CD4-positive, alpha-beta T cell treated with Interleukin-4 for 1 hour (primary cell): Measurements from ENCODE around the gene PARPBP.
"Not testable (repeated sequence)": the region's sequence is repeated elsewhere in the genome, so short reads cannot be mapped to it uniquely, and the experiment has no call there.

Experiments
- DNase-seq, 2 donors: peaks; one replicate each; pipeline ENCODE4 v3.0.0-alpha.2; 2020 to 2022

Gene PARPBP, protein sequence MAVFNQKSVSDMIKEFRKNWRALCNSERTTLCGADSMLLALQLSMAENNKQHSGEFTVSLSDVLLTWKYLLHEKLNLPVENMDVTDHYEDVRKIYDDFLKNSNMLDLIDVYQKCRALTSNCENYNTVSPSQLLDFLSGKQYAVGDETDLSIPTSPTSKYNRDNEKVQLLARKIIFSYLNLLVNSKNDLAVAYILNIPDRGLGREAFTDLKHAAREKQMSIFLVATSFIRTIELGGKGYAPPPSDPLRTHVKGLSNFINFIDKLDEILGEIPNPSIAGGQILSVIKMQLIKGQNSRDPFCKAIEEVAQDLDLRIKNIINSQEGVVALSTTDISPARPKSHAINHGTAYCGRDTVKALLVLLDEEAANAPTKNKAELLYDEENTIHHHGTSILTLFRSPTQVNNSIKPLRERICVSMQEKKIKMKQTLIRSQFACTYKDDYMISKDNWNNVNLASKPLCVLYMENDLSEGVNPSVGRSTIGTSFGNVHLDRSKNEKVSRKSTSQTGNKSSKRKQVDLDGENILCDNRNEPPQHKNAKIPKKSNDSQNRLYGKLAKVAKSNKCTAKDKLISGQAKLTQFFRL

DNA sequence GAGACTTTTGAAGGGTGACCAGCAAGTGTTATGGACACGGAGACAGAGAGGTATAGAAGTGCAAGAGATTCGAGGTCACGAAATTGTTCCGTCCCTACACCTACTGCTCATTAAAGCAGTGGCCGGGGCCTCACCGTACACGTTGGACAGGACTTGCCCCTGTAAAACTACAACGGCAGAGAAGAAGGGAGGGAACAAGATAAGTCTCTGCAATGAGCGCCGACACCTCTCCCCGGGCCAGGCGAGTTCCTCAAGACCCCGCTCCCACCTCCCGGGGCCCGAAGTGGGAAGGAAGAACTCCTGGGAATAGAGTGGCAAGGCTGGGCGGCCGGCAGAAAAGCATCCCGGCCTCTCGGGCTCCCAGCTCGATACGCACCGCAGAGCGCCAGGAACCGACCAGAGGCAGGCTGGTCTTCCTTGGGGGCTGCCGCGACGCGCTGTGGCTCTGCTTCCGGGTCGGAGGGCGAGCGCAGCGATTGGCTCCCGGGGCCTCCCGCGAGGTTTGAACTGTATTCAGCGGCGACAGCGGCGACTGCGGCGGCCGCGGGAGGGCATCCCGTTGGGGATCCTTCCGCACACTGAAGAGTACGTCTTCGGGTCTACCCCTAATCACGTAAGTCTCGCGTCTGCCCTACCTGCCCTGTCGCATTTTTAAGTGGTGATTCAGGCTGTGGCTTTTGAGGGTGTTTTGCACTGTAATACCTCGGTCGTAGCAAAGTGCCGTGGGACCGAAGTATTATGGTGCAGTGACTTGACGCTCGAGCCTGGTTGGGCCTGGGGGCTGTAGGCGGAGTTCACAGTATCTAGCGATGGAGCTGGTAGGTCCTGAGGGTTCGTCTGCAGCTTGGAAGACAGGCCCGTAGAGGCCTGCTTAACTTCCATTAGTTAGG lies at the start of gene PARPBP, which contains the start of gene NUP37:
PARPBP (plus strand) TSS at position 510 of the 890 bp plus-strand sequence. CDS start 3,706 bp downstream, outside the sequence.
NUP37 (minus strand) TSS at position 441 of the 890 bp plus-strand sequence. CDS start 1,596 bp downstream, outside the sequence.
- DNase-seq = peak; percentile 91 to 92

DNA sequence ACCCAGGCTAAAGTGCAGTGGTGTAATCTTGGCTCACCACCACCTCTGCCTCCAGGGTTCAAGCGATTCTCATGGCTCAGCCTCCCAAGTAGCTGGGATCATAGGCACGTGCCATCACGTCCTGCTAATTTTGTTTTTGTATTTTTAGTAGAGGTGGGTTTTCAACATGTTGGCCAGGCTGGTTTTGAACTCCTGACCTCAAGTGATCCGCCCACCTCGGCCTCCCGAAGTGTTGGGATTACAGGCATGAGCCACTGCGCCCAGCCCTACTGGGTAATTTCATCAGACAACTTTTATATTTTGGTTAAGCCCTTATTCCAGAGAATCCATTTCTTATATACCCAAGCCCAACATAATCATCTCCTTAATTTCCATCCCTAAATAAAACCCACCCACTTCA lies 47.9 kb upstream of the PARPBP start:
- not testable (repeated sequence) for DNase-seq

DNA sequence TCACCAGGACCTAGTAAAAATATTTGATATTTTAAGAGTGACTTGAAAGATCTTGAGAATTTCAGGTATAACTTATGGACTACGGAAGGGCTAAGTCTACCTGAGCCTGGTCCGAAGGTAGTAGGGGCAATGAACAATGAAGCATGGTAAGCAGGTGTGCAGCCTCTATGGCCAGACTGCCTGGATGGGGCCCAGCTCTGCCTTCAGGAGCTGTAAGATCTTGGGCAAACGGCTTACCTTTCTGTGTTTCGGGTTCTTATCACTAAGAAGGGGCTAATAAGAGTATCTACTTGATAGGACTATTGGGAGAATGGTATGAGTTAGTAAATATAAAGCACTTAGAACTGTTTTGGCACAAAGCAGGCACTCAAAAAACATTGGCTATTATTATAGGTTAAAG lies 39.1 kb upstream of the PARPBP start:
- DNase-seq = no peak

DNA sequence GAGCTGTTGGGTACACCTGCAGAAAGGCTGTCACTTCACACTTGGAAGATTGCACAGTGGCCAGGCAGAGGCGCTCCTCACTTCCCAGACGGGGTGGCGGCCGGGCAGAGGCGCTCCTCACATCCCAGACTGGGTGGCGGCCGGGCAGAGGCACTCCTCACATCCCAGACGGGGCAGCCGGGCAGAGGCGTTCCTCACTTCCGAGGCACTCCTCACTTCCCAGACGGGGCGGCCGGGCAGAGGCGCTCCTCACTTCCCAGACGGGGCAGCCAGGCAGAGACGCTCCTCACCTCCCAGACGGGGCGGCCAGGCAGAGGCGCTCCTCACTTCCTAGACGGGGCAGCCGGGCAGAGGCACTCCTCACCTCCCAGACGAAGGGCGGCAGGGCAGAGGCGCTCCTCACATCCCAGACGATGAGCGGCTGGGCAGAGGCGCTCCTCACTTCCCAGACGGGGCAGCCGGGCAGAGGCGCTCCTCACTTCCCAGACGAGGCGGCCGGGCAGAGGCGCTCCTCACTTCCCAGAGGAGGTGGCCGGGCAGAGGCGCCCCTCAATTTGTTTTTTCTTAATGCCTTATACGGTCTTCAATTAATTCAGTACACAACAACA lies 30.7 kb upstream of the PARPBP start:
- not testable (repeated sequence) for DNase-seq

DNA sequence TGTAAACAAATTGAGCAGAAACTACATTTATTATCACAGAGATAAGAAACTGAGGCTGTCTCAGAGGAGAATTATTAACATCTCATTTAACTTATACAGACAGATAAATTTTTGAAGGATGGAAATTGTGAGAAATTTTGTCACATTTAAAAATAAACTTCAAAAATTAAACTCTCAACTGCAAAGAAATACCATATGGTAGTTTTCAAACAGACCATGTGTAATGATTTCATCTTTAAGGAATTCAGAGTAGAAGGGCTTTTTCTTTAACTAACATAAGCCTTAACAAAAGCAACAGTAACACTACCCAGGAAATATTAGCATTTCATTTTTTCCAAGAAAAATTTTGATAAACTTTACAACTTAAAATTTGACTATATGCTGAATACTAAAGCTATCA lies 26.7 kb upstream of the PARPBP start:
- no peak for DNase-seq

DNA sequence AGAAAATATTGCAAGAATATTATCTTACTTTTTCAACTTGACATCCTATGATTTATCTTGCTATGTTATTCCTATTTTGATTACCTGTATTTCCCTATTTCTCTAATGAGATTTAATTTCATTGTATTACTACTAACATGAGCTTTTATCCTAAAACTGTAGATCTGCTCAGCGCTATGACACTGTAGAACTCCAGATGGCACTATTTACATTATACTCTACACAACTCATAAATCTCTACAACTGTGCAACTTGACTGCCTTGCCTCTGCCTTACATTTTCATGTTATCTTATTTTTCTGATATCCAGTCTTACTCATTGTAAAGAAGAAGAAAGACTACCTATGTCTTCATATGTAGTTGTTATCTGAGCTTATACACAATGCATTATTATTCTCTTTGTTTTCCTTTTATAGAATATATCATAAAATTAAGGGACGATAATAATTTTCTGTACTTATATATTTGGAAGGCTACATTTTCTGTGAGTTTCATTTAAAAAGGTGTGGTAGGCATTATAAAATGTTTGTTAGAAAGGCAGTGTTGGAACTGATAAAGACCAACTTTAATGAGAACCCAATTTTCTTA lies 24.2 kb upstream of the PARPBP start:
- peak in 1 of 2 donors; percentile 12 for DNase-seq

DNA sequence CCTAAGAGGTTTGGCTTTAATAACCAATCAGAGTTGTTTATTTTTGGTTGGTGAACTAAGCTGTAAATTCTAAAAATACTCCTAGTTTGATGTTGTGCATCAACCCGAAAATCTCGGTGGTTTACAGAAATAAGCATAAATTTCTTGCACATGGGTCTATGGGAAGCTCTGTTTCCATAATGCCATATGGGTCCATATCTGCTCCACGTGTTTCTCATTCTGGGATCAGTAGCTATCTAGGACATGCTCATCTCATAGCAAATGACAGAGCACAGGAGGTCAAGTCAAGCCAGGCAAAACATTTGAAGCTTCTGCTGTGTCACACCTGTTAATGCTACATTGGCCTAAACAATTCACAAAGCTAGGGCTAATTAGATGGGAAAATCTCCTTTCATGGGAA lies 23.1 kb upstream of the PARPBP start:
- DNase-seq = no peak

DNA sequence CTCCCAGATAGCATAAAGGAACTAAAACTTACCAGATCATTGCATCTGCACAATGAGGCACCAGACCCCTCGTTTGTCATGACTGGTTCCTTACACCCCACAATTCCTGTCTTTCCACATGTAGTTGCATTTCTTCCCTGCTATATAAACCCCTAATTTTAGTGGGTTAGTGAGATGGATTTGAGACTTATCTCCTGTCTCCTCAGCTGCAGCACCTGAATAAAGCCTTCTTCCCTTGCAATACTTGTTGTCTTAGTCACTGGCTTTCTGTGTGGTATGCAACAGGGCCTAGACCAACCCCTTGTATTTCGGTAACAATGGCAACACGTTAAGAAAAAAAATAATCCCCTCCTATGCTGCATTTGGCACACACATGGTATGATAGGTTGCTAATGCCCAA lies 13.1 kb upstream of the PARPBP start:
- DNase-seq = no peak

DNA sequence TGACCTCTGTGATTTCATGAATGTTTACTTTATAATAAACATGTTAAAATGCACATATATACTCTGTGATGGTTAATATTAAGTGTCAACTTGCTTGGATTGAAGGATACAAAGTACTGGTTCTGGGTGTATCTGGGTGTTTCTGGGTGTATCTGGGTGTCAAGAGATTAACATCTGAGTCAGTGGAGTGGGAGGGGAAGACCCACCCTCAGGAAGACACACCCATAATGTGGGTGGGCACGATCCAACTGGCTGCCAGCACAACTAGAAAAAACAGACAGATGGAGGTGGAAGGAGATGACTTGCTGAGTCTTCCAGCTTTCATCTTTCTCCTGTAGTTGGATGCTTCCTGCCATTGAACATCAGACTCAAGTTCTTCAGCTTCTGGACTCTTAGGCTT lies 12.0 kb upstream of the PARPBP start:
- DNase-seq = no peak

DNA sequence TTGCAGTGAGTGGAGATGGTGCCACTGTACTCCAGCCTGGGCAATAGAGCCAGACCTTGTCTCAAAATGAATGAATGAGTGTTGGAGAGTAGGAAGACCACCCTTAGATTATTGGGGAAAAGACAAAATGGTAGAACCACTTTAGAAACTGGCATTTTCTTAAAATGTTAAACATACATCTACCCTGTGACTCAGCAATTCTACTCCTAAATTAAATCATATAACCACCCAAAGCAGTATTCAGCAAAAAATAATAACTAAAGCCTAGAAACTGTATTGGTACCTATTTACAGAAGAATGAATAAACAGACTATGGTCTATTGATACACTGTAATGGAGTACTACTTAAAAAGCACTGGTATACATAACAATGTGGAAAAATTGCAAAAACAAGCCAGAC lies 9.2 kb upstream of the PARPBP start:
- DNase-seq = no peak

DNA sequence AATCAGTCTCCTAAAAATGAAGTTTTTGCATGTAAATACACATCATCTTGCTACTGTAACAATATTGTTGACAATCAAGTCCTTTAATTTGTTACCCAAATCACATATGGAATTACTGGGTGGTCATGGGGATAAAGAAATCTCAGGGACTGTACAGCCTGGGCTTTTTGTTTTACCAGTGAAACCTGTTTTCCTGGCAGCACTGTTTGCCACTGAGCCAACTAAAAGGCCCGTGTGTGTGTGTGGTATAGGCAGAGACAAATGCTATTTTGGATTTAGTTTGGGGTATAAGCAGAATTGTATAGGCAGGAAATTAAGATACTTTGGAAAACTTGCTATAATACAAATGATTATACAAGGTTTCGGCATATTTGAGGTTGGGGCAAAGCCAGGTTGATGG lies 5.8 kb upstream of the PARPBP start:
- DNase-seq = no peak

DNA sequence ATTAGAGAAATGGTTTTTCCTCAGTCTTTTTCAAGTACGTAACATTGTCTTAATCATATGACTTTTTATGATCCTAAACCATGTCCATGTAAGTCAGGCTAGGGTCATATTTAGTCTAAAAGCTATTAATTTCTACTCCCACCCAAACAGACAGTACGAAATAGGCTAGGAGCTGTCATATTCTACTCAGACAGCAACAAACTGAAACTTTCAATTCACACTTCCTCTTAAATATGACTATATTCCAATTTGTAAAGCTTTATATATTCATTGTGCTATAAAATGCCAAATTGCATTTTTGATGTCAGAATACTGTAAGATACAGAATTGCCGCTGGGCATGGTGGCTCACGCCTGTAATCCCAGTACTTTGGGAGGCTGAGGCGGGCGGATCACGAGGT lies 3.6 kb upstream of the PARPBP start:
- no peak for DNase-seq

DNA sequence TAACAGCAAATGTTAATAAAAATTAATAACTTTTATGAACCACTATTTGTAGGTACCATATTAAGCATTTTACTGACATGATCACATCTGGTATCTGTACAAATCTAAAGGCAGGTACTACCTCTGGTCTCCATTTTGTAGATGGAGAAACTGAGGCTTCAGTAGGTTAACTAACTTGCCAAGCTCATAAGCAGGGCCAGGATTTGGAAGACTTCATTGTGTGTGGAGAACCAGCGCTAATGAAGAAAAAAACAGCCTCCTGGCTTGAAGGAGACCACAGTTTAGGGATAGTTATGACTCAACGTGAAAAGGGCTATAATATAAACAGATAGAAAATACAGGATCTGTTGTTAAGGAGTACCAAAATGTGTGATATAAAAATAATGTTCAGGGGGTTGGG lies 1.1 kb upstream of the PARPBP start:
- no peak for DNase-seq

DNA sequence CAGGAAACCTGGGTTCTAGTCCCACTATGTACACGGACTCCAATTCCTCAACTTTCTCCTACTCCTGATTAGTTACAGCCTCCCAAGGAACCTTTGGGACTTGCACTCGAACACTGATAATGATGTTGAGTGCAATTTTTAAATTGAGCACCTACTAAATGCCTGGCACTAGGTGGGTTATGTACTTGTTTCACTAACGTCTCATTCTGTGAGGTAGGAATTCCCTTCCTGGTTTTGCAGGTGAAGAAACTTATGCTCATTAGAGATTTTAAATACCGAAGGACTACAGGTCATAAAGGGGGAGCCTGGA lies 536 bp downstream of the PARPBP start:
- no peak for DNase-seq

DNA sequence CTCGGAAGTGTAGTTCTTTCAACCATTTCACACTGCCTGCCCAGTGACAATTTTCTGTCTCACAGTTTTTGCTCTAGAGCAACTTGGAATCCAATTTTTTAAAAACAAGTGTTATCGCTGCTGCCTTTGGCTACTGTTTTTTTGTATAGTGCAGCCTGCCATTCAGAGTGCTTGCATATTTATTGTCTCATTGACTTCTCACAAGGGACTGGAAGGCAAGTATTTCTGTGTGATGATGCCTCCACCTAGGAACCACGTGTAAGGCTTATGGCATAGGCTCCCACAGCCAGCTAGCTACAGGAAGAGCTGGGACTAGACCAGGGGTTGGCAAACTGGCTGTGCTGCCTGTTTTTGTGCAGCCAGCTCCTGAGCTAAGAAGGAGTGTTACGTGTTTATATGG lies 903 bp downstream of the PARPBP start:
- peak in 1 of 2 donors; percentile 7 for DNase-seq

DNA sequence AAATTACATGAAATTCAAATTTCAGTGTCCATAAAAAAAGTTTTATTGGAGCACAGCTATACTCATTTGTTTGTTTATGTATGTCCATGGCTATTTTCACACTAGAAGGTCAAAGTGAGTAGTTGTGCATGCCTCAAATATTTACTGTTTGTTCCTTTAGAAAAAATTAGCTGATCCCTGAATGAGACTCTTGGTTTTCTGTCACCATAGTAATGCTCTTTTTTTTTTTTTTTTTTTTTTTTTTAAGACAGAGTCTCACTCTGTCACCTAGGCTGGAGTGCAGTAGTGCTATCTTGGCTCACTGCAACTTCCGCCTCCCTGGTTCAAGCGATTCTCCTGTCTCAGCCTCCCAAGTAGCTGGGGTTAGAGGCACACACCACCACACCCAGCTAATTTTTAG lies 1.3 kb downstream of the PARPBP start:
- DNase-seq = not testable (repeated sequence)

DNA sequence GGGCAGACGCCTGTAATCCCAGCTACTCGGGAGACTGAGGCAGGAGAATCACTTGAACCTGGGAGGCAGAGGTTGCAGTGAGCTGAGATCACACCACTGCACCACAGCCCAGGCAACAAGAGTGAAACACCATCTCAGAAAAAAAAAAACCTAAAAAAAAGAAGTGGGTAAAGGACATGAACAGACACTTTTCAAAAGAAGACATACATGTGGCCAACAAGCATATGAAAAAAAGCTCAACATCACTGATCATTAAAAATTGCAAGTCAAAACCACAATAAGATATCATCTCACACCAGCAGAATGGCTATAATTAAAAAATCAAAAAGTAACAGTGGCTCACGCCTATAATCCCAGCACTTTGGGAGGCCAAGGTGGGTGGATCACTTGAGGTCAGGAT lies 10.7 kb downstream of the PARPBP start:
- not testable (repeated sequence) for DNase-seq

DNA sequence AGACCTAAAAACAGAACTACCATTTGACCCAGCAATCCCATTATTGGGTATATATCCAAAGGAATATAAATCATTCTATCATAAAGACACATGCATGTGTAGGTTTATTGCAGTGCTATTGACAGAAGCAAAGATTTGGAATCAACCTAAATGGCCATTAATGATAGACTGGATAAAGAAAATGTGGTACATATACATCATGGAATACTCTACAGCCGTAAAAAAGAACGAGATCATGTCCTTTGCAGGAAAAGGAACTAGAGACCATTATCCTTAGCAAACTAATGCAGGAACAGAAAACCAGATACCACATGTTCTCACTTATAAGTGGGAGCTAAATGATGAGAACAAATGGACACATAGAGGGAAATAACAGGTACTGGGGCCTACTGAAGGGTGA lies 11.5 kb downstream of the PARPBP start:
- DNase-seq = not testable (repeated sequence)

DNA sequence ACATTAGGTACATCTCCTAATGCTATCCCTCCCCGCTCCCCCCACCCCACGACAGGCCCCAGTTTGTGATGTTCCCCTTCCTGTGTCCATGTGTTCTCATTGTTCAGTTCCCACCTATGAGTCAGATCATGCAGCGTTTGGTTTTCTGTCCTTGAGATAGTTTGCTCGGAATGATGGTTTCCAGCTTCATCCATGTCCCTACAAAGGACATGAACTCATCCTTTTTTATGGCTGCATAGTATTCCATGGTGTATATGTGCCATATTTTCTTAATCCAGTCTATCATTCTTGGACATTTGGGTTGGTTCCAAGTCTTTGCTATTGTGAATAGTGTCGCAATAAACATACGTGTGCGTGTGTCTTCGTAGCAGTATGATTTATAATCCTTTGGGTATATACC lies 17.6 kb downstream of the PARPBP start:
- not testable (repeated sequence) for DNase-seq

DNA sequence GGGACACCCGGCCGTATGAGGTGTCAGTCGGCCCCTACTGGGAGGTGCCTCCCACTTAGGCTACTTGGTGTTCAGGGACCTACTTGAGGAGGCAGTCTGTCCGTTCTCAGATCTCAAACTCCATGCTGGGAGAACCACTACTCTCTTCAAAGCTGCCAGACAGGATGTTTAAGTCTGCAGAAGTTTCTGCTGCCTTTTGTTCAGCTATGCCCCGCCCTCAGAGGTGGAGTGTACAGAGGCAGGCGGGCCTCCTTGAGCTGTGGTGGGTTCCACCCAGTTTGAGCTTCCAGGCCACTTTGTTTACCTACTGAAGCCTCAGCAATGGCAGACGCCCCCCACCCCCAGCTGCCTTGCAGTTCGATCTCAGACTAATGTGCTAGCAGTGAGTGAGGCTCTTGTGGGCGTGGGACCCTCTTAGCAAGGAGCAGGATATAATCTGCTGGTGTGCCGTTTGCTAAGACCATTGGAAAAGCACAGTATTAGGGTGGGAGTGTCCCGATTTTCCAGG lies 22.9 kb downstream of the PARPBP start:
- peak in 1 of 2 donors; percentile 3 for DNase-seq

DNA sequence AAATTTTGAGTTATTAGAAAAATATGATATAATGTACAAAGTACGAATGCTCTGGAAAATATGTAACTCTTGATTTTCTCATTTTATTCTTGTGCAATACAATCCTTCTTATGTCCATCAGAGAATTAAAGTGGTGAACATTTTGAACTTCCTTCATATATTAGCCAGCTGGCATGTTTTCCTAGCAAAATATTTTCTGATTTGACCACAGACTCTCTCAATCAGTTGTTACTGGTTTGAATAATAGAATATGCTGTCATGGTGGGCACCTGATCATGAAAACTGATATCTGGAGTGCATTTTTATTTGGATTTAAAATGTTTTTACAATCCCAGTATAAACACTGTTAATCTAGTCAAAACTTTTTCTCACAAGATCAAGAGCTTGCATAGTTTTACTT lies 24.2 kb downstream of the PARPBP start:
- no peak for DNase-seq

DNA sequence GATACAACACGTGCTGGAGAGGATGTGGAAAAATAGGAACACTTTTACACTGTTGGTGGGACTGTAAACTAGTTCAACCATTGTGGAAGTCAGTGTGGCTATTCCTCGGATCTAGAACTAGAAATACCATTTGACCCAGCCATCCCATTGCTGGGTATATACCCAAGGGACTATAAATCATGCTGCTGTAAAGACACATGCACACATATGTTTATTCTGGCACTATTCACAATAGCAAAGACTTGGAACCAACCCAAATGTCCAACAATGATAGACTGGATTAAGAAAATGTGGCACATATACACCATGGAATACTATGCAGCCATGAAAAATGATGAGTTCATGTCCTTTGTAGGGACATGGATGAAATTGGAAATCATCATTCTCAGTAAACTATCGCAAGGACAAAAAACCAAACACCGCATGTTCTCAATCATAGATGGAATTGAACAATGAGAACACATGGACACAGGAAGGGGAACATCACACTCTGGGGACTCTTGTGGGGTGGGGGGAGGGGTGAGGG lies 27.1 kb downstream of the PARPBP start:
- not testable (repeated sequence) for DNase-seq
